ENCODE data around the gene SCGB1C1.

Gene SCGB1C1

GRCh38 chr11:207863-208180 is 14.9 kb downstream of the SCGB1C1 start:
- Mint-ChIP-seq H3K4me1 (peaks cover 49% of the 10 kb centered on the region), H3K27me3 (no peaks in the 10 kb centered on the region), H3K27ac (ENCODE audit: low read depth) (peak overlapping the region; percentile 97), H3K4me3 (peak overlapping the region; percentile 91), H3K36me3 (ENCODE audit: insufficient read depth) (peaks cover 49% of the 10 kb centered on the region), H3K9me3 (no peaks in the 10 kb centered on the region)
- DNase-seq (ENCODE audit: low spot score in 2 of 2) (no peak), ATAC-seq (replicated peaks; ENCODE audit: extremely low read depth, poor library complexity, severe bottlenecking) (peak; percentile 21)

GRCh38 chr11:208181-208916 is 15.5 kb downstream of the SCGB1C1 start:
- DNase-seq (ENCODE audit: low spot score in 2 of 2) = peak; percentile 67 to 77
- H3K4me1 Mint-ChIP-seq = peaks cover 43% of the 10 kb centered on the region
- no peaks in the 10 kb centered on the region for H3K9me3 Mint-ChIP-seq
- H3K4me3 Mint-ChIP-seq = peak overlapping the region; percentile 91
- peak overlapping the region; percentile 97 for H3K27ac Mint-ChIP-seq (ENCODE audit: low read depth)
- peak; percentile 61 for ATAC-seq (replicated peaks; ENCODE audit: extremely low read depth, poor library complexity, severe bottlenecking)
- no peaks in the 10 kb centered on the region for H3K27me3 Mint-ChIP-seq
- H3K36me3 Mint-ChIP-seq (ENCODE audit: insufficient read depth) = peaks cover 53% of the 10 kb centered on the region

GRCh38 chr11:208917-209260 is 16.0 kb downstream of the SCGB1C1 start:
- Mint-ChIP-seq H3K4me1 (peaks cover 38% of the 10 kb centered on the region), H3K27ac (ENCODE audit: low read depth) (peak overlapping the region; percentile 97), H3K4me3 (peak overlapping the region; percentile 91), H3K9me3 (no peaks in the 10 kb centered on the region), H3K36me3 (ENCODE audit: insufficient read depth) (peaks cover 53% of the 10 kb centered on the region), H3K27me3 (no peaks in the 10 kb centered on the region)
- no peak for DNase-seq (ENCODE audit: low spot score in 2 of 2)
- ATAC-seq (replicated peaks; ENCODE audit: extremely low read depth, poor library complexity, severe bottlenecking) = peak; percentile 1

GRCh38 chr11:209275-210121 is 16.6 kb downstream of the SCGB1C1 start:
- peaks cover 52% of the 10 kb centered on the region for H3K36me3 Mint-ChIP-seq (ENCODE audit: insufficient read depth)
- ATAC-seq (replicated peaks; ENCODE audit: extremely low read depth, poor library complexity, severe bottlenecking) = no peak
- H3K27me3 Mint-ChIP-seq = no peaks in the 10 kb centered on the region
- H3K27ac Mint-ChIP-seq (ENCODE audit: low read depth) = peak overlapping the region; percentile 97
- H3K4me3 Mint-ChIP-seq = peak overlapping the region; percentile 91
- DNase-seq (ENCODE audit: low spot score in 2 of 2) = no peak
- no peaks in the 10 kb centered on the region for H3K9me3 Mint-ChIP-seq
- peaks cover 35% of the 10 kb centered on the region for H3K4me1 Mint-ChIP-seq

- no peak for ATAC-seq (replicated peaks; ENCODE audit: extremely low read depth, poor library complexity, severe bottlenecking)
- Mint-ChIP-seq H3K36me3 (ENCODE audit: insufficient read depth) (peaks cover 50% of the 10 kb centered on the region), H3K4me3 (peak overlapping the region; percentile 91), H3K27ac (ENCODE audit: low read depth) (peak overlapping the region; percentile 25), H3K4me1 (peaks cover 35% of the 10 kb centered on the region), H3K27me3 (no peaks in the 10 kb centered on the region), H3K9me3 (no peaks in the 10 kb centered on the region)
- DNase-seq (ENCODE audit: low spot score in 2 of 2) = no peak
Measured at GRCh38 chr11:210122-210802, 17.4 kb downstream of the SCGB1C1 start.

GRCh38 chr11:210803-211180 is 17.9 kb downstream of the SCGB1C1 start:
- H3K27ac Mint-ChIP-seq (ENCODE audit: low read depth) = no peak overlapping the region
- peaks cover 35% of the 10 kb centered on the region for H3K4me1 Mint-ChIP-seq
- H3K4me3 Mint-ChIP-seq = peak overlapping the region; percentile 91
- H3K36me3 Mint-ChIP-seq (ENCODE audit: insufficient read depth) = peaks cover 49% of the 10 kb centered on the region
- no peaks in the 10 kb centered on the region for H3K27me3 Mint-ChIP-seq
- no peaks in the 10 kb centered on the region for H3K9me3 Mint-ChIP-seq
- ATAC-seq (replicated peaks; ENCODE audit: extremely low read depth, poor library complexity, severe bottlenecking) (no peak), DNase-seq (ENCODE audit: low spot score in 2 of 2) (no peak)

GRCh38 chr11:211295-211694 is 18.4 kb downstream of the SCGB1C1 start:
- Mint-ChIP-seq H3K27ac (ENCODE audit: low read depth) (no peak overlapping the region), H3K9me3 (no peaks in the 10 kb centered on the region), H3K4me1 (peaks cover 30% of the 10 kb centered on the region), H3K36me3 (ENCODE audit: insufficient read depth) (peaks cover 49% of the 10 kb centered on the region), H3K27me3 (no peaks in the 10 kb centered on the region), H3K4me3 (no peak overlapping the region)
- ATAC-seq (replicated peaks; ENCODE audit: extremely low read depth, poor library complexity, severe bottlenecking) (no peak), DNase-seq (ENCODE audit: low spot score in 2 of 2) (no peak)

- no peaks in the 10 kb centered on the region for H3K9me3 Mint-ChIP-seq
- no peak overlapping the region for H3K27ac Mint-ChIP-seq (ENCODE audit: low read depth)
- peaks cover 25% of the 10 kb centered on the region for H3K4me1 Mint-ChIP-seq
- no peaks in the 10 kb centered on the region for H3K27me3 Mint-ChIP-seq
- no peak for ATAC-seq (replicated peaks; ENCODE audit: extremely low read depth, poor library complexity, severe bottlenecking)
- no peak for DNase-seq (ENCODE audit: low spot score in 2 of 2)
- peaks cover 47% of the 10 kb centered on the region for H3K36me3 Mint-ChIP-seq (ENCODE audit: insufficient read depth)
- no peak overlapping the region for H3K4me3 Mint-ChIP-seq
Measured at GRCh38 chr11:211741-212140, 18.9 kb downstream of the SCGB1C1 start.

GRCh38 chr11:212150-213100 is 19.5 kb downstream of the SCGB1C1 start:
- Mint-ChIP-seq H3K36me3 (ENCODE audit: insufficient read depth) (peaks cover 47% of the 10 kb centered on the region), H3K4me3 (no peak overlapping the region), H3K27ac (ENCODE audit: low read depth) (no peak overlapping the region), H3K9me3 (no peaks in the 10 kb centered on the region), H3K4me1 (peaks cover 18% of the 10 kb centered on the region), H3K27me3 (no peaks in the 10 kb centered on the region)
- ATAC-seq (replicated peaks; ENCODE audit: extremely low read depth, poor library complexity, severe bottlenecking) (no peak), DNase-seq (ENCODE audit: low spot score in 2 of 2) (no peak)

GRCh38 chr11:213111-213510 is 20.2 kb downstream of the SCGB1C1 start:
- no peaks in the 10 kb centered on the region for H3K27me3 Mint-ChIP-seq
- H3K27ac Mint-ChIP-seq (ENCODE audit: low read depth) = no peak overlapping the region
- peaks cover 14% of the 10 kb centered on the region for H3K4me1 Mint-ChIP-seq
- peaks cover 43% of the 10 kb centered on the region for H3K36me3 Mint-ChIP-seq (ENCODE audit: insufficient read depth)
- H3K4me3 Mint-ChIP-seq = no peak overlapping the region
- ATAC-seq (replicated peaks; ENCODE audit: extremely low read depth, poor library complexity, severe bottlenecking) (no peak), DNase-seq (ENCODE audit: low spot score in 2 of 2) (no peak)
- no peaks in the 10 kb centered on the region for H3K9me3 Mint-ChIP-seq

GRCh38 chr11:214083-214482 is 21.2 kb downstream of the SCGB1C1 start:
- Mint-ChIP-seq H3K9me3 (no peaks in the 10 kb centered on the region), H3K4me3 (no peak overlapping the region), H3K27me3 (no peaks in the 10 kb centered on the region), H3K27ac (ENCODE audit: low read depth) (no peak overlapping the region), H3K4me1 (peaks cover 11% of the 10 kb centered on the region), H3K36me3 (ENCODE audit: insufficient read depth) (peaks cover 41% of the 10 kb centered on the region)
- no peak for DNase-seq (ENCODE audit: low spot score in 2 of 2)
- no peak for ATAC-seq (replicated peaks; ENCODE audit: extremely low read depth, poor library complexity, severe bottlenecking)

GRCh38 chr11:215581-216037 is 22.7 kb downstream of the SCGB1C1 start:
- Mint-ChIP-seq H3K36me3 (ENCODE audit: insufficient read depth) (peaks cover 35% of the 10 kb centered on the region), H3K27me3 (no peaks in the 10 kb centered on the region), H3K4me1 (no peaks in the 10 kb centered on the region), H3K9me3 (no peaks in the 10 kb centered on the region), H3K27ac (ENCODE audit: low read depth) (peak overlapping the region; percentile 55), H3K4me3 (no peak overlapping the region)
- no peak for ATAC-seq (replicated peaks; ENCODE audit: extremely low read depth, poor library complexity, severe bottlenecking)
- DNase-seq (ENCODE audit: low spot score in 2 of 2) = no peak

All from central memory CD8-positive, alpha-beta T cell (primary cell).